Measurements from ENCODE around the gene ZSCAN5C. TPM values are rescaled to one million over a fixed set of nuclear protein-coding genes. Genes with fewer than 3 reads are reported as not detected.

ZSCAN5C gene
- total and polyA plus RNA-seq, 2 experiments from 2014 or later = not detected

GRCh38 chr19:56159009-56159559 is 43.0 kb upstream of the ZSCAN5C start:
- H3K36me3 ChIP-seq (replicated peaks; ENCODE audit: insufficient read depth, low read depth) = no peaks in the 10 kb centered on the region
- no peak overlapping the region for H3K27ac ChIP-seq
- H3K9me3 ChIP-seq (ENCODE audit: low read depth) = no peaks in the 10 kb centered on the region
- no peak for TF ChIP-seq EZH2phosphoT487 (IDR thresholded peaks at IDR 0.05; ENCODE audit: low read depth, severe bottlenecking, unreplicated experiment)
- no peak for TF ChIP-seq EZH2 (IDR thresholded peaks at IDR 0.05; ENCODE audit: borderline replicate concordance)
- TF ChIP-seq CTCF (IDR thresholded peaks at IDR 0.05; ENCODE audit: poor library complexity) = no peak
- no peaks in the 10 kb centered on the region for H3K27me3 ChIP-seq
- no peak overlapping the region for H2AFZ ChIP-seq
- peaks cover under 1% of the 10 kb centered on the region for H3K79me2 ChIP-seq
- peaks cover 4% of the 10 kb centered on the region for H4K20me1 ChIP-seq (ENCODE audit: insufficient read depth, poor library complexity, severe bottlenecking)
- H3K4me3 ChIP-seq = no peak overlapping the region
- WGBS (ENCODE audit: low lambda C conversion rate, missing lambda C conversion rate) = 98% methylated on average over 9 of the region's 9 CpGs
- no peak overlapping the region for H3K4me2 ChIP-seq
- DNase-seq (ENCODE audit: low spot score) = no peak
- H3K4me1 ChIP-seq (ENCODE audit: insufficient read depth) = no peaks in the 10 kb centered on the region
- H3K9me2 ChIP-seq (replicated peaks; ENCODE audit: insufficient read depth) = no peaks in the 10 kb centered on the region

- WGBS (ENCODE audit: low lambda C conversion rate, missing lambda C conversion rate) = over 99% methylated on average over 35 of the region's 69 CpGs
- TF ChIP-seq CTCF (IDR thresholded peaks at IDR 0.05; ENCODE audit: poor library complexity) (no peak), EZH2 (IDR thresholded peaks at IDR 0.05; ENCODE audit: borderline replicate concordance) (no peak), EZH2phosphoT487 (IDR thresholded peaks at IDR 0.05; ENCODE audit: low read depth, severe bottlenecking, unreplicated experiment) (no peak)
- H2AFZ ChIP-seq = no peak overlapping the region
These were observed 42.3 kb upstream of the ZSCAN5C start for GRCh38 chr19:56159622-56160271.

GRCh38 chr19:56161534-56161933 is 40.5 kb upstream of the ZSCAN5C start:
- Histone ChIP-seq H2AFZ (no peak overlapping the region), H3K4me1 (ENCODE audit: insufficient read depth) (no peaks in the 10 kb centered on the region), H3K79me2 (no peaks in the 10 kb centered on the region), H3K4me3 (no peak overlapping the region), H3K9me2 (replicated peaks; ENCODE audit: insufficient read depth) (no peaks in the 10 kb centered on the region), H3K27ac (no peak overlapping the region), H3K9me3 (ENCODE audit: low read depth) (no peaks in the 10 kb centered on the region), H3K27me3 (no peaks in the 10 kb centered on the region), H3K4me2 (no peak overlapping the region), H4K20me1 (ENCODE audit: insufficient read depth, poor library complexity, severe bottlenecking) (no peaks in the 10 kb centered on the region), H3K36me3 (replicated peaks; ENCODE audit: insufficient read depth, low read depth) (no peaks in the 10 kb centered on the region)
- 93% methylated on average over 11 of the region's 11 CpGs for WGBS (ENCODE audit: low lambda C conversion rate, missing lambda C conversion rate)
- no peak for TF ChIP-seq CTCF (IDR thresholded peaks at IDR 0.05; ENCODE audit: poor library complexity)
- TF ChIP-seq EZH2phosphoT487 (IDR thresholded peaks at IDR 0.05; ENCODE audit: low read depth, severe bottlenecking, unreplicated experiment) = no peak
- no peak for TF ChIP-seq EZH2 (IDR thresholded peaks at IDR 0.05; ENCODE audit: borderline replicate concordance)
- peak; percentile 3 for DNase-seq (ENCODE audit: low spot score)

More at GRCh38 chr19:56159622-56160271, 42.3 kb upstream of the ZSCAN5C start:
- H3K27ac ChIP-seq = no peak overlapping the region
- no peak for DNase-seq (ENCODE audit: low spot score)
- H3K36me3 ChIP-seq (replicated peaks; ENCODE audit: insufficient read depth, low read depth) = no peaks in the 10 kb centered on the region
- no peaks in the 10 kb centered on the region for H3K9me2 ChIP-seq (replicated peaks; ENCODE audit: insufficient read depth)
- no peak overlapping the region for H3K4me3 ChIP-seq
- H3K27me3 ChIP-seq = no peaks in the 10 kb centered on the region
- no peaks in the 10 kb centered on the region for H3K4me1 ChIP-seq (ENCODE audit: insufficient read depth)
- peaks cover 1% of the 10 kb centered on the region for H4K20me1 ChIP-seq (ENCODE audit: insufficient read depth, poor library complexity, severe bottlenecking)
- no peaks in the 10 kb centered on the region for H3K9me3 ChIP-seq (ENCODE audit: low read depth)
- no peaks in the 10 kb centered on the region for H3K79me2 ChIP-seq
- no peak overlapping the region for H3K4me2 ChIP-seq

Measured in hepatocyte (in vitro differentiated cells).